Erythroblast (primary cell): ENCODE results near the gene CACNA1C.
A peak's percentile ranks its signal among the peaks of the same experiment; 100 is the strongest.
"Not testable (repeated sequence)": the region's sequence is repeated elsewhere in the genome, so short reads cannot be mapped to it uniquely, and the experiment has no call there.

Experiments used
- DNase-seq, 2 experiments: peaks; one replicate each; lab custom pipeline; 2025; lab: John Stamatoyannopoulos, UW
- GATA1 ChIP-seq: IDR thresholded peaks from 2 replicates; pipeline ENCODE4 v1.6.1; 2011; ENCODE audit warnings: low read depth, mild to moderate bottlenecking, control low read depth, low read length, moderate library complexity
- POLR2A ChIP-seq: IDR thresholded peaks from 2 replicates; pipeline ENCODE4 v1.6.1; 2011; ENCODE audit warnings: mild to moderate bottlenecking, low read length

Gene CACNA1C

DNA sequence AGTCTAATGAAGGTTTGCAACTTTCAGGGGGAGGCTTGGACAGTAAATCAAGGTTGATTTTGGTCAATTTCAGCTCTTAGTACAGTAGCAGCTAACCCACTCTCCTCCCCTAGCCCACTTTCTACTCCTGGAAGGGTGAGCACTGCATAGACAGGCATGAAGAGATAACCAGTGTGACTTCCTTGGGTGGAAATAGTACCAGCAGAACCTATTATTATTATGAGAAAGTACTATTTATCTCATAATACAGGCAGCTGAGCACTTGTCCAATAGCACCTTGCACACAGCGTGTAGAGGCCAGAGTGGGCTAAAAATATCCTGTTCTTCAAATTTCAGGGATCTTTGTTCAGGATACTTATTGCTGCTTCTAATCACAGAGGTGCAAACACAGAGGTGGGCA is 645.8 kb downstream of the CACNA1C start:
- TF ChIP-seq GATA1: no peak
- TF ChIP-seq POLR2A: no peak
- no peak for DNase-seq

GRCh38 chr12:2710701-2711100 is 657.9 kb downstream of the CACNA1C start:
- DNase-seq: peak in 1 of 2 experiments; percentile 51
- TF ChIP-seq POLR2A: no peak
- no peak for TF ChIP-seq GATA1

- no peak for TF ChIP-seq GATA1
- DNase-seq: no peak
Observed at GRCh38 chr12:2719392-2719791, 666.6 kb downstream of the CACNA1C start.

- TF ChIP-seq GATA1 (no peak), POLR2A (no peak)
Observed at GRCh38 chr12:2722806-2723205, 670.0 kb downstream of the CACNA1C start.

GRCh38 chr12:2732290-2732689 is 679.5 kb downstream of the CACNA1C start:
- DNase-seq: no peak
- TF ChIP-seq GATA1 (no peak), POLR2A (no peak)

More at GRCh38 chr12:2722806-2723205, 670.0 kb downstream of the CACNA1C start:
- no peak for DNase-seq

GRCh38 chr12:2733493-2734355 is 680.9 kb downstream of the CACNA1C start:
- no peak for DNase-seq
- TF ChIP-seq POLR2A: no peak
- no peak for TF ChIP-seq GATA1

DNA sequence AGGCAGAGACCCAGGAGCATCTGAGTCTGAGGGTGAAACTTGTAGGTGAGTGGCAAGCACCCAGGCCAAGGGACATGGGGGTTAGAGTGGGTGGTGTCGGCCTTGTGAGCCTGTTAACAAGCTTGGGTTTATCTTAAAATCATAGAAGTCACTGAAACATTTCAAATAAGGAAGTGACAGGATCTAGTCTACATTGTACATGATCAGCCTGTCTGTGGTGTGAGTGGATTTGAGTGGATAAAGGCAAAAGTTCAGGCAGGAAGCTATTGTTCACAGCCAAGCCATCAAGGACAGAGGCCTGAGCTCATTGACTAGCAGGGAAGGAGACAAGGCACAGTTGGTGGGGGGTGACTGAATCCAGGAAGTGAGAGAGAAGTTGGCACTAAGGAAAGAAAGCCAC is 682.6 kb downstream of the CACNA1C start:
- DNase-seq: no peak
- TF ChIP-seq GATA1: no peak
- no peak for TF ChIP-seq POLR2A

DNA sequence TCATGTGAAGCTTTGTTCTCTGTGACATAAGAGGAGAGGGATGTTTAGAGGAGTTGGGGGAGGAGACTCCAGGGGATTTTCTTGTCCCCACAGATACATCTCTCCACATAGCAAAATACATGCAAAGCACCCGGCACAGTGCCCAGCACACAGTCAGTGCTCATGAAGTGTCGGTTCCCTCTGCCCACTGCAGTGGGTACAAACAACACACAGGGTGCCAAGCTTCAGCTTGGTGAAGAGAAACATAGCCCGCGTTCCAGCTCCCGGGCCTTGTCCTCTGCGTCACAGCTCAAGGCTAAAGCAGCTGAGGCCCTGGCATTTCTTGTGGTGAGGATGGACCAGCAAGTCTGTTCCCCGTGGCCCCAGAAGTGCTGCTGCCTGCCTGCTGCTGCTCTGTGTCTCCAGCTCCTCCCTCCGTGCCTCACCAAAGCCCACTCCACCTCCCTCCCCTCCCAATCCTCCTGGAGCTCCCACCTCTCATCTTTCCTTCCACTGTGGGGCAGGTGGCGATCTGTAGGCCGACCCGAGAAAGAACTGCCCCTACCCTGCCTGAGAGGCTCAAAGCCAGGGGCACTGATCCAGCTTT is 685.0 kb downstream of the CACNA1C start:
- TF ChIP-seq POLR2A (no peak), GATA1 (no peak)
- no peak for DNase-seq

GRCh38 chr12:2739069-2739468 is 686.3 kb downstream of the CACNA1C start:
- no peak for TF ChIP-seq POLR2A
- TF ChIP-seq GATA1: no peak
- DNase-seq: no peak

DNA sequence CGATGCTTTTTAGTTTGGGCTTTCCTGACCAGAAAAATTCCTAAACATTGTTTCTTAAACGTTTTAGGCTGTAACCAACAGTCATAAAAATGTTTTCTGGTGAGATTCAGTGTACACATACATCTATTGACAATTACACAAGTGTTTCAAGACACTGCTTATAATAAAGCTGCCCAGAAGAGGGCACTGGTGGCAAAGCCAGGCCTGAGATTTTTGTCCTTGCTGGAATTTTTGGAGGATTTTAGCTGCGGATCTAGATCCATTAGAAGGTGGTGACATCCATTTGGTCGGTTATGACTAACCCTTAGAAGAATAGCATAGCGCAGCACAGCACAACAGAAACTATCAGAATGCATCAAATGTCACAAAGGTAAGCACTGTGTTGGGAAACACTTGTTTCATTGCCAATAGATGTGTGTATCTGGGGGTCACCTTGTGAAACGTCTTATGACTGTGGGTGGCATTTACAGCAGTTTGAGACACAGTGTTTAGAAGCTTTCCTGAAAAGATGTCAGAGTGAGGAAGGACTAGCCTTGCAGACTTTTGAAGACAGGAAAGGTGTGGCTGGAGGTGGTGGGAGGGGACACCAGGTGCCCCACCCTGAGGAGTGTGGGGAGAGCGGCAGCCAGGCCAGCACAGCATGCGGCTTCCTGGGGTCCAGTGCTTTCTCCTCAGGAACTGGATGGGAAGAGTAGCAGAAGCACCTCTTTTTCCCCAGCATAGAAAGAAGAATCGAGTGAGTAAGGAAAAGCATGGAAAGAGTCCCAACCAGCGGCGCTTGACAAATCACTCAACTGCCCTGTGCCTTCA is 687.2 kb downstream of the CACNA1C start:
- TF ChIP-seq POLR2A (no peak), GATA1 (no peak)
- no peak for DNase-seq

DNA sequence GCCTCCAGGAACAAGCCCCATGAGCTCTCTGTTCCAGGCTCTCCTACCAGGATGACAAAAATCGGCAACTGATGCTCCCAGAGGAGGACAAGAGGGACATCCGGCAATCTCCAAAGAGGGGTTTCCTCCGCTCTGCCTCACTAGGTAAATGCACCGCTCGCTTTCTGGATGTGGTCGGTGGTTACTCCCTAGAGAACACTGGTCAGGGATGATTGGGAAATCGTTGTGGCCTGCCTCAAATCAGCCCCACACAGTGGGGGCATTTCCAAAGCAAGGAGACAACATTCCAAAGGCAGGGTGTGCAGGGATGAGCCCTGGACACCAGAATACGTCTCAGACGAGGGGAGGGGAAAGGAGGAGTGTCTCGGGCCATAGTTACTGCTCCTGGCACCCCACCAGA is 689.2 kb downstream of the CACNA1C start:
- not testable (repeated sequence) for DNase-seq

- TF ChIP-seq GATA1 (no peak), POLR2A (no peak)
Observed at GRCh38 chr12:2743478-2743877, 690.7 kb downstream of the CACNA1C start.

GRCh38 chr12:2745655-2746054 is 692.9 kb downstream of the CACNA1C start:
- TF ChIP-seq GATA1: no peak
- TF ChIP-seq POLR2A: no peak
- no peak for DNase-seq

More at GRCh38 chr12:2743478-2743877, 690.7 kb downstream of the CACNA1C start:
- DNase-seq: no peak
